ENCODE measurements around the gene MICAL2. TPM values are rescaled to one million over a fixed set of nuclear protein-coding genes. Genes with fewer than 3 reads are reported as not detected.

The MICAL2 gene
- polyA plus RNA-seq, 4 donors, result 6.9 to 37.1 (median 8.3) TPM

DNA sequence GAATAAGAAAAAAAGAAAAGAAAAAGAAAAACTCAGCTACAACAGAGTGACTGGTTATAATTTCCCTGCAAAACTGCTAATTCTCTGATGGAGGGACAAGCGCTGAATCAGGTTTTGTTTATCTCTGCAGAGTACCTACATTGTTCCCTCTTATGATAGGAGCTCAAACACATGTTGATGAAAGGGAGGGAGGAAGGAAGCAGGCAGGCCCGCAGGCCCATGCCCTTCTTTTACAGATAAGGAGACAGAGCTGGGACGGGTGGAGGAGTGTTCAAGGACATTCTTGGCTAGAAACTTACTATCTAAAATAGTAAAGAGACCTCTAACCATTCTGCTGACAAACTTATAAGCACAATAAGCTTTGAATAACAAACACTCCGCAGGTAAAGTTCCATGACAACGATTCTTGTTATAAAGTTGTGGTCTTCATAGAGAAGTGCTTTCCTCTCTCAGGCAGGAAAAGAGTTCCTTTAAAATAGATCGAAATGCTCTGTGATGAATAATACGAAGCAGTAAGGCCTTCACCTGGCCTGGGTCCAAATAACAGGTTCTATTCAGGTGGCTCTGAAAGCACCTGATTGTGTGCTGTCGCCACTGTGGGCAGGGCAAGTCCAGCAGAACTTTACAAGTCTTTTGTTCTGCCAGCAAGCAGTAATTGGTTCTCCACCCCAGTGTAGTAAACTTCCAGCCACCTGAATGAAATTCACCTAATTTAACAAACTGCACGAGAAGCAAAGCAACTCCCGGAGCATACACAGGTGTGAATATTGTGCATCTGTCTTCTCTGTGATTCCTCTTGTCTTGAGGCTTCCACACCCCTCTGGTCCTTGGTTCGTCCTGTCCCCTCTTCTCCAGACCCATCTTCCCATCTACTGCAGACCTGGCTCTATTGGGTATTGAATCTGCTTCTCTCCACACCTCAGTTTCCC lies 15.3 kb upstream of the MICAL2 start:
- DNase-seq (ENCODE audit: low read depth in 4 of 4, low spot score in 3 of 4), result no peak

DNA sequence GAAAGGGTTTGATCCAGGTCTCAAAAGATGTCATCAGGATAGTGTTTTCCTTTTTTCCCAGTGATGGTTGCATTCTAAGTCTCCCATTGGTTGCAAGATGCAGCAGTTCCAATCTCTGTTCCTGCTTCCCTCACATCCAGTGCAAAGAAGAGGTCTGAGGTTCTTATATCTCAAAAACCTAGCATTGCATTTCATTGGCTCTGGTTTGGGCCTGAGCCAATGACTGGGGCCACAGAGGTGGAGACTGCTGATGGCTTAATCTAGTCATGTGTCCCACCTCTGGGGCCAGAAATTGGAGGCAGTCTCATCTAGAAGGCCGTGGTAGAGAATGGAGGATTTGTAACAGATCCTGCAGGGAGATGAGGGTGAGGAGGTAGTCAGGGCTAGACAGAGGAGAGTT lies 13.2 kb upstream of the MICAL2 start:
- DNase-seq (ENCODE audit: low read depth in 4 of 4, low spot score in 3 of 4), result no peak

DNA sequence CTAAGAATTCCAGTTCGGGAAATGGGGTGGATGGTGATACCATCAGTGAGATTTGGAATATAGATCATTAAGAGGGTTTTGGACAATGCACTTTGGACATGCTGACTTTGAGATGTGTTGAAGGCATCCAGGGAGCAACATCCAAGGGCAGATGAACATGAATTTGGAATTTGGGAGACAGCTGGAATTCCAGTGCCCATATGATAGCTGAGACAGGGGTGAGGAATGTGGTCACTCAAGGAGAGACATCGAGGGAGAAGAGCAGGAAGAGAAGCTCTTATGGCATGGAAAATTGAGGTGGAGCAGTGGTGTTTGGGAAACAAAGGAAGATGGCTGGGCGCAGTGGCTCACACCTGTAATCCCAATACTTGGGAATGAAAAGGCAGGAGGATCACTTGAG lies 11.8 kb upstream of the MICAL2 start:
- no peak for DNase-seq (ENCODE audit: low read depth in 4 of 4, low spot score in 3 of 4)

DNA sequence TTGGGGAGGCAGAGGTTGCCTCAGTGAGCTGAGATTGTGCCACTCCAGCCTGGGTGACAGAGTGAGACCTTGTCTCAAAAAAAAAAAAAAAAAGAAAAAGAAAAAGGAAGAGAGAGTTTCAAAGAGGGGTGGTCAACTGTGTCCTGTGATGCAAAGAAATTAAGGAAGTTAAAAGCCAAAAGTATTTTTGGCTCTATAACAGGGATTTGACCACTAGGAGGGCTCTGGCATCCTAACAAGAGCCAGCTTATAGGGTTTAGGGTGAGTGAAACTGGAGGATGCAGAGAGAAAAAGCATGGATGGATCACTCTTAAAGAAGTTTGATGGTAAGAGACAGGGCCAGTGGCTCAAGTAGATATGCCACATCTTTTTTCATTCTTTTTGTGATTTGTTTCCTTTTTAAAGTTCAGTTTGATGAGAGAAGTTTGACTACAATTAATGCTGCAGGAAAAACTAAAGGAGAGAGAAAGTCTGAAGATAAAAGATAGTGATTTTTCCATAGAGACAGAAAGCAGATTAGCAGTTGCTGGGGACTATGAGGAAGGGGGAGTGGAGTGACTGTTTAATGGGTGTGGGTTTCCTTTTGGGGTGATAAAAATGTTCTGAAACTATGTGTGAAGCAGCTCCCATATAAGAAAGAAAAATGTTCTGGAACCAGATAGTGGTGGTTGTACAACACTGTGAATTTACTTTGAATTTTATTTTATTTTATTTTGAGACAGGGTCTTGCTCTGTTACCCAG lies 11.1 kb upstream of the MICAL2 start:
- no peak for DNase-seq (ENCODE audit: low read depth in 4 of 4, low spot score in 3 of 4)

DNA sequence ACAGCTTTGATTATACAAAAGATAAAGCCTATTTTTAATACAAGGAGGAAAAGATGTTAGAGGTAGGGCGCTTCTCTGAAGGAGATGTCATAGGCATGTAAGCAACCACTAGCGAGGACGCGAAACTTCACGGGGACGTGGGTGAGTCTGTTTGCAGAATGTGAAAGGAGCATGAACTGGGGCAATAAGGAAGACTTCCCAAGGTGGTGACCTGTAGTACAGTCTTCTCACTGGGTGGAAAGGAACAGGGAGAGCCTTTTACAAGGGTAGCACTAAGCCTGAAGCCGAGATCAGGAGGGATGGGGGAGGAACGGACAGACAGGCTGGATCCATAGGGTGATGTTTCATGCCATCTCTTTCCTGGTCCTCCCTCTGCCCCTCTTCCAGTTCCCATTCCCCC lies 10.0 kb upstream of the MICAL2 start:
- DNase-seq (ENCODE audit: low read depth in 4 of 4, low spot score in 3 of 4), result no peak

DNA sequence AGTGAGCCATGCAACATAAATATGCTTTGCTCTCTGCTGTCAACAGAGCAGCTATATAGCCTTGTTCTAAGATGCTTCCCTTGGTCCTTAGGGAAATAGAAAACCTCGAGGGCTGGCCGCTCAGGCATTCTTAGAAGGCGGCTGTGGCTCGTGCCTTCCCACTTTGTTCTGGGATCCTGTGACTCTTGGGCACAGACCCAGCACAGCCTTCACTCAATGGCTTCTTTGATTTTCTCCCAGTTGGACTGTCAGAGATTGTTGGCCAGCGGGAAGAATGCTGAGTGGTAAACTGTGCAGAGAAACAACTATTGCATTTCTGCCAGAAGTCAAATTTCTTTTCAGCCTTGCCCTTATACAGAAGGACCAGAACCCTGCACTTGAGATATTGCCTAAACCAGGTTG lies 9.5 kb upstream of the MICAL2 start:
- no peak for DNase-seq (ENCODE audit: low read depth in 4 of 4, low spot score in 3 of 4)

DNA sequence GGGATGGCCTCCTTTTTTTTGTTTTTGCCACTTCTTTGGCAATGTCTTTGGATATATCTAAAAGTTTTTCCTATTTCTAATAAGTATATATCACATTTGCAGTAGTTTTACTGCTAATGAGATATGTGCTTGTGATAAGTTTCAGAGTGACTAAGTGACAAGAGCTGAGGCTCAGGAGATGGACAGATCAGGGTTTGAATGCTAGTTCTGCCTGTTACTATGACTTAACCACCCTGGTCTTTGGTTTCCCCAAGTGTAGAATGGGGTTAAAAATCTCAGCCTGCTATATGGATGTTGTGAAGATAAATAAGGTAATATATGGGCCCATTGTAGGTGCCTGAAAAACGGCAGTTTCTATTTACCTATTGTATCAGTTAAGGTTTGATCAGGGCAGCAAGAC lies 9.1 kb upstream of the MICAL2 start:
- DNase-seq (ENCODE audit: low read depth in 4 of 4, low spot score in 3 of 4), result no peak

DNA sequence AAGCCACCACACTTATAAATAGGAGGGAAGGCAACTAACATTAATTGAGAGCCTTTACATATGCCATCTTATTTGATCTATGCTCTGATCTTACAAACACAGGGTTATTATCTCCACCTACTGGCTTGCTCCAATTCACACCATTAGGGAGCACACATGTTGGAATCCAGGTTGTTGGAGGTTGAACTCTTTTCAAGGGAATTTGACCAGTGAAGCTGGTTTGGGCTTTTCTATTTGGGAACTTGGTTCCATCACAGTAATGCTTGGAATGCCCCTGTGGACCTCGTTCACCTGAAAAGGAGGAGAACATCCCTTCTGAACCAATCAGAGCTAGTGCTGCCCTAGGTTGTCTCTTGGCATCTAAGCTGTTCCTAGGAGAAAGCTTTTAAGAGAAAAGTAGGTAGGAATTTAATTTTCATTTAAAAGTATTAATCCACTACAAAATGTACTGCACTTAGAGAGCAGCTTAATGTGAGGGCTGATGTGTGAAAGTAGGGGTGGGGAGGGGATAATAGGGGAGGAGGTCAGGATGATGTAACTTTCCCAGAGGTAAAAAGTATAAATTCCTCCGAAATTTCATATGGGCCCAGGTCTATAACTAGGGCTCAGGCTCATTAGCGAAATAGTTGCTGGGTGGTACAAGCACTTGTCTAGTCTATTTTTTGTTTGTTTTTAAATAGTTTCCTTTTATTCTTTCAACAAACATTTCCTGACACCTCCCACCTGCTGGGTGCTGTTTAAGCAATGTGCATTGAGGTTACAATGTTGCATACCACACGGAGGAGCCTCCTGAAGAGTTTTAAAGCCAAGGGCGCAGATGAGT lies 7.6 kb upstream of the MICAL2 start:
- no peak for DNase-seq (ENCODE audit: low read depth in 4 of 4, low spot score in 3 of 4)

DNA sequence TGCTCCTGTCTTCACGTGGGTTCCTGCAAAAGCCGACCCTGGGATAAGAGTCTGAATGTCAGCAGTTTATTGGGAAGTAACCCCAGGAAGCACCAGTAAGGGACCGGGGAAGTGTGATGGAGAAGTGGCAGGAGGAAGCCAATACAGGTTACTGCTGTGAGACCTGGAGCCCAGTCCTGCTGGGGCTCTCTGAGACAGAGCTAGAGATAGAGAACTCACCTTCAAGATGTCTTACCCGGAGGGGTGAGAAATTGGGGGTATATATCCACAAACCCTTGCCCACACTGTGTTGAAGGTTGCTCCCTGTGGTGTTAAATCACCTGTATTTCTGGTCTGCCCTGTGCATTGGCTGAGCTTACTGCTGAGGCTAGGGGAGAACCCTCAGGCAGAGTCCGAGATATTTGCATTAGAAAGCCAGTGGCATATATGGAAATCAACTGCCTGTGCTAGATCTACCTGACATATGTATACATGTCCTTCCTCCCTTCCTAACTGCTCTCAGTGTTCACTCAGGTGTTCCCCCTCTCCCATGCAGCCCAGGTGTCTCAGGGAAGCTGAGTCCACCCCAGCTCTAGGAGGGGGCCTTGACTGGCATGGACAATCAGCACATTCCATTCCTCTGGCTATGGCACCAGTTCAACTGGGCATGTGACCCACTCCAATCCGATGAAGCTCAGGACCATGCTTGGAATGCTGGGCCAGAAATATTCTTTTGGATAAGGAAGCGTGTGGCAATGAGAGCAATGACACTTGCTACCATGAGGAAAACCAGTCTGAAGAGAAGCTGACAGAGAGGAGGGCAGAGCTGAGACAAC lies 6.8 kb upstream of the MICAL2 start:
- no peak for DNase-seq (ENCODE audit: low read depth in 4 of 4, low spot score in 3 of 4)

DNA sequence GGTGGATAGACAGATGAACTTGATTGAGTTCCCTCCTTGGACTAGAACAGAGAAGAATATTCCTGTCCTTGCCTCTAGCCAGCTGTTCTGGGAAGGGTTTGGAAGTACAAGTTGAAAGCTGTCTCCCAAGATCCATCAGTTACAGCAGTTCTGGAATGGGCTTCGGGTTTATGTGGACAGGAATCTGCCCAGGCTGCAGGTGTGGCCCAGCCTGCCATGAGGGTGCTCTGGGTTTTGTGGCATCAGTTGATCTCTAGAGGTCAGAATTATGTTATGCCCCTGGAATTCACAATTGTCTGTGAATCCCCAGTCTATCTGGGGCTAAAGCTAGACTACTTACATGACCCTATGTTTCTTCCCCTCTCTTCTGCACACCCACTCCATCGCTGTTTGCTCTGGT lies 4.9 kb upstream of the MICAL2 start:
- DNase-seq (ENCODE audit: low read depth in 4 of 4, low spot score in 3 of 4), result no peak

DNA sequence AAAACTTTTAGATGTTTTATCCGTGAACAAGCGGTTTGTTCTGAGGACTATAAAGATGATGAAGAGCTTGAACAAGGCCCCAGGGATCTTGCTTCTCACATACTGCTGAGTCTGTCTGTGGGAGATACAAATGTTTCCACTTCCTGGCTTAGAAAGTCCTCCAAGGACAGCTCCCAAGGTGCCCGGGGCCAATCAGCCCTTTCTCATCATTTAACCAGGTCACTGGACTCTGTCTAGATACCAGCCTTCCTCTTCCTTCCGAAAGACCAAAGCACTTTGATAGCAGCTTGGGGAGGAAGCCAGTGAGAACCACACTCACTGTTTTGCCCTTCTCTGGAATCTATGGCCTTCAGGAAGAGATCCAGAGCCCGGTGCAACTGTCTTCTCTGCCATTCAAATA lies 4.3 kb upstream of the MICAL2 start:
- DNase-seq (ENCODE audit: low read depth in 4 of 4, low spot score in 3 of 4), result no peak

DNA sequence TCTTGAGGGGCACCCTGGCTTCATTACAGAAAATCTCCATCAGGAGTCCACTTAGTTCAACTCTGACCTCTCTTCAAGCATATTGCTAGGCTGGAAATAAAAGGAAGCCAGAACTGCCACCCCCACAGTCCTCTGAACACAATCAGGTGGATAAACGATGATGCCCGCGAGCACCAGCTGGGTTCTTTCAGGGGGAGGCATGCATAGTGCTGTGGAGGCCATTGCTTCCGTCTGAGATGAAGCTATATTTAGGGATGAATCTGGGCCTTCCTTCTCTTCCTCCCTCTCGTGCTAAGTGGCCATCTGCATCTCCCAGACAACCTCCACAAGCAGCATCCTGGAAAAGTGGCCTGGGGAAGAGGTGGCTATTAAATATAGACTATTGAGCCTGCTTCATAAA lies 3.9 kb upstream of the MICAL2 start:
- DNase-seq (ENCODE audit: low read depth in 4 of 4, low spot score in 3 of 4), result no peak

DNA sequence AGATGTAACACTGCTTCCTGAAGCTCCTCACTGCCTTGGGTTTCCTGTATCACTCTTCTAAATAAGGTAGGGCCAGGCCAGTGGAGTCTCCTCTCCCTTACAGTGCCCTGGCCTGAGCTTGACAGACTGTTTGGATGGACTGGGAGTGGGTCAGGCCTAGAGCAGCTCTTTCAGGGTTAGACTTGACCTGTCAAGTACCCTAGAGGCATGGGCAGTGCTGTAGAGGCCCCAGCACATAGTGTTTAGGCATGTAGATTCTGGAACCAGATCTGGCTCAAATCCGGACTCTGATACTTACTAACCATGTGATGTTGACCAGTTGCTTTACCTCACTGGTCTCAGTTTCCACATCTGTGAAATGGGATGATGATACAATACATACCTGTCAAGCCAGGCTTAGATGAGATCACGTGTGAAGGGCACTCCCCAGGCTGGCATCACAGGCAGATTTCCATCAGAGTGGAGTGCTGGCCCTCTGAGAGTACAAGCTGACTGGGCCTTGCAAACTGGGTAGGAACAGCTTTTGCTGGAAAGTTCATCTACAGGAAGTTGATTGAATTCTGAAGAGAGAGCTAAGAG lies 1.4 kb upstream of the MICAL2 start:
- DNase-seq (ENCODE audit: low read depth in 4 of 4, low spot score in 3 of 4), result no peak

DNA sequence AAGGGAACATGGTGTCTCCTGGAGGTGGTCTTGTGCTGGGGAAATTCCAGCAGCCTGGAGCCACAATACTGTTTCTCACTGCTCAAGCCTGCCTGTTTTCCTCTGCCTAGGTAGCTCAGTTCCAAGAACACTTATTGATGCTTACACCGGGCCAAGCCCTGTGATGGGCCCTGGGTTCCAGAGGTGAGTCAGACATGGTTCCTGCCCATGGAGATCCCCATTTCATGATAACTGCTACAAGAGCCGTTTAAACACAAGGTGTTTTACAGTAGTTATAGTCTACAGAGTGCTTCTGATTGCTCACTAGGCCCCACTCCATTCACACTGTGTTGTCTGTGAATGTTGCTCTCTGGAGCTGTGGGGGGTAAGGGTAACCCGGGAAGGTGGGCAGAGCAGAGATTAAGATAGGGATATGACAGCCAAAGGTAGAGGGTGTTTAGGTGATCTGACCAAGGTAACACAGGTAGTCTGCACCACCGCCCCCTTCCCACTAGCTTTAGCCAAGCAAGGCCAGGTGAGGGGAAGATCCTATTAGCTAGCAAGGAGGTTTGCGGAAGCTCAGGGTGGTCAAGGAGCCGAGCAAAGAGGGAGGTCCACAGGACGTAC lies 696 bp upstream of the MICAL2 start:
- no peak for DNase-seq (ENCODE audit: low read depth in 4 of 4, low spot score in 3 of 4)

DNA sequence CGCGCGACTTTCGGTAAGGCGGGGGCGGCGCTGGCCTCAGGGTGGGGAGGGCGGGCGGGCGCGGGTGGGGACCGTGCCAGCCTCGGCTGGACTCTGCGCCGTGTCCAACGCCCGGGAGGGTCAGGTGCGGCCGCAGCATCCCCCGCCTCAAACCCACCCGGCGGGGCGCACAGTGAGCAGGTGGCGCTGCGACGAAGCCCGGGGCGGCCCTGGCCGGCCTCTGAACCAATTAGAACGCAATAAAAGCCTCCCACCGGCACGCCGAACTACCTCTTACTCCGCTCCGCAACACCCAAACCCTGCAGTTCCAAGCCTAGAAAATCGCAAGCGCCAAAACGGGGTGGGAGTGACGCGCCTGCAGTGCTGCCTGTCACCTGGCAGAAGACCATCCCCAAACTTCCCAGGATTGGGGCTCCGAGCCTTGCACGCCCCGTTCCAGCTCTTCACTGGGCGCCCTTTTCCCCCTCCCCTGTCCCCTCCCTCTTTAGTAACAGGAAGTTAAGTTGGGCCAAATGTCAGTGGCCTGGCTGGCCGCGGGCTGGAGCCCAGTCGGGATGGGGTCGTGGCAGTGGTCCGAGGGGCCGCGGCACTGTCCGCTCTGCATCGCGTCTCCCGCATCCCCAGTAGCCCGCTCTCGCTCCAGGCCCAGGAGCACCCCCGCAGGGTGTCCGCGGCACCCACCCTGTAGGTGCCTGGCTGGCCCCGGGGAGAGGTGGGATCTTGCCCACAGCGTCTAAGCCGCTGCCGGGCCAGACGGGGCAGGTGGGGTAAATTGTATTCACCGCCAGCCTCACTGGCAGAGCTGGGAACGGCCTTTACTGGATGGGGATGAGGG lies 541 bp downstream of the MICAL2 start:
- DNase-seq (ENCODE audit: low read depth in 4 of 4, low spot score in 3 of 4), result no peak

DNA sequence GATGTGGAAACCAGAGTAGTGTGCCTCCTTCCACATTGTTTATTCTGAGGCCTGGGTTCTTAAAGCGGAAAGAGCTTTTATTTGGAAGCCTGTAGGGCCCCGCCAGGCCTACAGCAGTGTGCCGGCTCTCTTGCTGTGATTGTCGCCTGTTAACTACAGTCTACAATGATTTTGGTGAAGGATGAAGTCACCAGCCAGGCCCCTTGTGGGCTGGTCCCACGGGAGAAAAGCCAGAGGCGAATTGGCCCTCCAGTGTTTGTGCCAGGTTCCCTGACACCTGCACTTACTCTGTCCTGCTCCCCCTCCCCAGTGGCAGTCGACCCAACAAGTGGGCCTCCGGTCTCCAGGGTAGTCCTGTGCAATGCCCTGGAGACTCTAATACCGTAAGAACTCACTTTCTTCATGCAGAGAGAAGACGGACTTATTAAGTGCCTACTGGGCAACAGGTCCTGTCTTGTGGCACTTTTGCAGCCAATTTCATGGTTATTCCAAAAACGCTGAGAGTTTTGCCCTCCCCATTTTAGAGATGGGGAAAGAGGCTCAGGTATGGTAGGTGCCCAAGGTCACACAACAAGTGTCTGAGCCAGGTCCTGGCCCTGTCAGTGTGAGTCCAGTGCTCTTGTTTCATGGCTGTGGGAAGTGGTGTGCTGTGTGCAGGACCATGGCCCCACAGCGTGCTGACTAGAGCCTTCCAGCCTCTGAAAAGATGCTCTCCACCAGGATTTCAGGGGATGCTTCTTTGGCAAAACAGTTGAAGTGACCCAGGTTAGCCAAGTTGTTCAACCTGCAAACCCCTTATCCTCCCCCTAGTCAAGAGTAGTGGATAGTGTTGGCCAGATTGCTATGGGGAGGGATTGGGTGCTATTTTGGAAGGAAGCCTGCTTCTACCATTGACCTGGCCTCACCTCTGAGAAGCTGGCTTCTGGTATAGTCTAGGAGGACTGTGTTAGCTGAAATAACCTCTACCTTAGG lies 1.4 kb downstream of the MICAL2 start:
- no peak for DNase-seq (ENCODE audit: low read depth in 4 of 4, low spot score in 3 of 4)

DNA sequence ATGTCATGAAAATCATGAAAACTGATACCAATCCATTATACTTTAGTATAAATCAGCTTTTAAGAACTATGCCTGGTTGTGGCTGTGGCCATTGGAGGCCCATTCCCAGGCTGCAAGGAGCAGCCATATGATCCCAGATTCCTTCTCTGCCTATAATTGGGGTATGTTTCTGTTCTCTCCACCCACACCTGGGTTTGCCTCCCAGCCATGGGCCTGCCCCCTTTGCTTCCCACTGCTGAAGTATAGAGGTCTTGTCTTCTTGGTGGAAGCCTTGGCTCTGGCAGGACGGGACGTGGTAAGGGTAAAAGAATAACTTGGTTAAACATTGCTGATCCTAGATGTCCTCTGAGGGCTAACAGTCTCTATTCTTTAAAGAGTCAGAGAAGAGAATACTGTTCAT lies 2.4 kb downstream of the MICAL2 start:
- no peak for DNase-seq (ENCODE audit: low read depth in 4 of 4, low spot score in 3 of 4)

DNA sequence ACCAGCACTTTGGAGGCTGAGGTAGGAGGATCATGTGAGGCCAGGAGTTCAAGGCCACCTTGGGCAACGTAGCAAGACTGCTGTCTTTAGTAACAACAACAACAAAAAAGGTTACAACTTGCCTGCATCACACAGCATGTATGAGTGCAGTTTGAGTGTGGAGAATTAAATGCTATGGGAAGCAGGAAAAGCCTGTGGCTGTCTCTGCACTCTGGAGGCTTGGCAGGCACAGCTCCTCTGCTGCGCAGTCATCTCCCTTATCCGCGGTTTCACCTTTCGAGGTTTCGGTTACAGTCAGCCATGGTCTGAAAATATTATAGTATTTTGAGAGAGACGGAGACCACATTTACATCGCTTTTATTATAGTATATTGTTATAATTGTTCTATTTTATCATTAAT lies 2.9 kb downstream of the MICAL2 start:
- no peak for DNase-seq (ENCODE audit: low read depth in 4 of 4, low spot score in 3 of 4)

Measured in left renal pelvis (tissue), 4 donors.